Hepatocyte (in vitro differentiated cells): ENCODE results near the gene EIF4B. TPM values are rescaled to one million over a fixed set of nuclear protein-coding genes. Genes with fewer than 3 reads are reported as not detected.
A peak's percentile ranks its signal among the peaks of the same experiment; 100 is the strongest.

ENCODE experiments used
- DNase-seq: peaks from one replicate; pipeline ENCODE4 v3.0.0-alpha.2; 2016; ENCODE audit warnings: low spot score
- H2AFZ ChIP-seq: fragments of 200-600 bp; sonication (generic); 2 replicates; pipeline ENCODE4 v1.6.0; 2016; ENCODE audit warnings: antibody characterized with exemption, mild to moderate bottlenecking
- H3K27ac ChIP-seq: fragments of 200-600 bp; sonication (generic); 2 replicates; pipeline ENCODE4 v1.5.1; 2016; ENCODE audit warnings: mild to moderate bottlenecking
- H3K27me3 ChIP-seq: fragments of 200-600 bp; sonication (generic); 2 replicates; pipeline ENCODE4 v1.6.1; 2016
- H3K36me3 ChIP-seq: fragments of 200-600 bp; sonication (generic); replicated peaks from 2 replicates; pipeline ENCODE4 v1.5.1; 2016; ENCODE audit warnings: low read depth; ENCODE audit not compliant: insufficient read depth
- H3K4me1 ChIP-seq: fragments of 200-600 bp; sonication (generic); 2 replicates; pipeline ENCODE4 v1.5.1; 2016; ENCODE audit warnings: mild to moderate bottlenecking, moderate library complexity; ENCODE audit not compliant: insufficient read depth
- H3K4me2 ChIP-seq: fragments of 200-600 bp; sonication (generic); 2 replicates; pipeline ENCODE4 v1.6.0; 2016
- H3K4me3 ChIP-seq: fragments of 200-600 bp; sonication (generic); 2 replicates; pipeline ENCODE4 v1.5.1; 2016; ENCODE audit warnings: mild to moderate bottlenecking
- H3K79me2 ChIP-seq: fragments of 200-600 bp; sonication (generic); 2 replicates; pipeline ENCODE4 v1.6.0; 2017; ENCODE audit warnings: mild to moderate bottlenecking
- H3K9me2 ChIP-seq: fragments of 200-600 bp; sonication (generic); replicated peaks from 2 replicates; pipeline ENCODE4 v1.6.0; 2017; ENCODE audit warnings: mild to moderate bottlenecking; ENCODE audit not compliant: insufficient read depth
- H3K9me3 ChIP-seq: fragments of 200-600 bp; sonication (generic); 2 replicates; pipeline ENCODE4 v1.5.1; 2016; ENCODE audit warnings: low read depth, mild to moderate bottlenecking
- H4K20me1 ChIP-seq: fragments of 200-600 bp; sonication (generic); 2 replicates; pipeline ENCODE4 v1.6.0; 2016; ENCODE audit warnings: mild to moderate bottlenecking; ENCODE audit not compliant: insufficient read depth, poor library complexity, severe bottlenecking
- EZH2 ChIP-seq: fragments of 200-600 bp; sonication (generic); IDR thresholded peaks from 2 replicates; pipeline ENCODE4 v1.6.1; 2016; ENCODE audit warnings: antibody characterized with exemption, mild to moderate bottlenecking, borderline replicate concordance
- EZH2phosphoT487 ChIP-seq: fragments of 200-600 bp; sonication (generic); IDR thresholded peaks from one replicate; pipeline ENCODE4 v1.6.1; 2018; ENCODE audit warnings: antibody characterized with exemption, mild to moderate bottlenecking, low read depth, moderate library complexity; ENCODE audit not compliant: unreplicated experiment, severe bottlenecking
- WGBS: methylation state at CpG from one replicate; pipeline ENCODE4 v1.1.6; 2016; ENCODE audit warnings: low lambda C conversion rate; ENCODE audit errors: missing lambda C conversion rate; 5-methylcytosine and 5-hydroxymethylcytosine counted together
- polyA plus RNA-seq: library from polyadenylated mRNA; unstranded; fragments of >200 nt; fragmentation: Nextera tagmentation; extraction: Ambion mirVana; gene quantifications from 2 replicates; pipeline ENCODE4 v1.2.1, GENCODE V29; 2016
- total RNA-seq: library from RNA; depleted of rRNA; stranded (reverse); fragments of >200 nt; gene quantifications from 2 replicates; pipeline ENCODE4 v1.2.3, GENCODE V29; 2014
- TF ChIP-seq, protein P1 (sequence below): fragments of 200-600 bp; sonication (generic); IDR thresholded peaks from 2 replicates; pipeline ENCODE4 v1.5.1; 2016; ENCODE audit warnings: antibody characterized with exemption, mild to moderate bottlenecking; ENCODE audit not compliant: poor library complexity

The EIF4B gene
- total and polyA plus RNA-seq, 2 experiments from 2014 or later = 53.5 to 435 TPM

DNA sequence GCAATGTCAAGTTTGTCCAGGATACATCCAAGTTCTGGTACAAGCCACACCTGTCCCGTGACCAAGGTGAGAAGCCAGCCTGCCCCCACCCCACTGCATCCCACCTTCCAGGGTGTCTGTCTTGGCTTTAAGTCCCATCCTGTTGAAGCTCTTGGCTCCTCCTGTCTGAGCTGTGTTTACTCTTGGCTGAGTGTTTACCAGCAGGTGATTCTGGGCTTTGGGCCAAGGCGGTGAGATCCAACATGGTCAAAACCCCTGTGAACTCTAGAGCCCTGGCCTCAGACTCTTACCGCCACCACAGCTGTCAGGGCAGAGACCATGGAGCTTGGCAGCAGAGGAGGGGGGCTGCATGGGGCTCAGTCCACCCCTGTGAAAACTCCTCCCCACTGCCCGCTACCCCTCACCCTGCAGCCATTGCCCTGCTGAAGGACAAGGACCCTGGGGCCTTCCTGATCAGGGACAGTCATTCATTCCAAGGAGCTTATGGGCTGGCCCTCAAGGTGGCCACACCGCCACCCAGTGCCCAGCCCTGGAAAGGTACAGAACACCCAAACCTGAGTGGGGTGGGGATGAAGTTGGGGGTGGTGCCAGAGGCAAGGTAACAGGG is 55.3 kb downstream of the EIF4B start:
- DNase-seq = peak; percentile 69
- Histone ChIP-seq H3K4me2 (no peak overlapping the region), H3K9me2 (no peaks in the 10 kb centered on the region), H2AFZ (no peak overlapping the region), H3K27ac (no peak overlapping the region), H3K27me3 (no peaks in the 10 kb centered on the region), H3K4me1 (peaks cover 7% of the 10 kb centered on the region), H3K36me3 (no peaks in the 10 kb centered on the region), H3K9me3 (no peaks in the 10 kb centered on the region), H3K79me2 (no peaks in the 10 kb centered on the region), H4K20me1 (no peaks in the 10 kb centered on the region), H3K4me3 (no peak overlapping the region)
- no peak for TF ChIP-seq EZH2
- TF ChIP-seq, protein P1, sequence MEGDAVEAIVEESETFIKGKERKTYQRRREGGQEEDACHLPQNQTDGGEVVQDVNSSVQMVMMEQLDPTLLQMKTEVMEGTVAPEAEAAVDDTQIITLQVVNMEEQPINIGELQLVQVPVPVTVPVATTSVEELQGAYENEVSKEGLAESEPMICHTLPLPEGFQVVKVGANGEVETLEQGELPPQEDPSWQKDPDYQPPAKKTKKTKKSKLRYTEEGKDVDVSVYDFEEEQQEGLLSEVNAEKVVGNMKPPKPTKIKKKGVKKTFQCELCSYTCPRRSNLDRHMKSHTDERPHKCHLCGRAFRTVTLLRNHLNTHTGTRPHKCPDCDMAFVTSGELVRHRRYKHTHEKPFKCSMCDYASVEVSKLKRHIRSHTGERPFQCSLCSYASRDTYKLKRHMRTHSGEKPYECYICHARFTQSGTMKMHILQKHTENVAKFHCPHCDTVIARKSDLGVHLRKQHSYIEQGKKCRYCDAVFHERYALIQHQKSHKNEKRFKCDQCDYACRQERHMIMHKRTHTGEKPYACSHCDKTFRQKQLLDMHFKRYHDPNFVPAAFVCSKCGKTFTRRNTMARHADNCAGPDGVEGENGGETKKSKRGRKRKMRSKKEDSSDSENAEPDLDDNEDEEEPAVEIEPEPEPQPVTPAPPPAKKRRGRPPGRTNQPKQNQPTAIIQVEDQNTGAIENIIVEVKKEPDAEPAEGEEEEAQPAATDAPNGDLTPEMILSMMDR = peak; percentile 28
- 71% methylated on average over 5 of the region's 5 CpGs for WGBS

GRCh38 chr12:53062011-53062961 is 56.0 kb downstream of the EIF4B start:
- WGBS = 93% methylated on average over 19 of the region's 20 CpGs

DNA sequence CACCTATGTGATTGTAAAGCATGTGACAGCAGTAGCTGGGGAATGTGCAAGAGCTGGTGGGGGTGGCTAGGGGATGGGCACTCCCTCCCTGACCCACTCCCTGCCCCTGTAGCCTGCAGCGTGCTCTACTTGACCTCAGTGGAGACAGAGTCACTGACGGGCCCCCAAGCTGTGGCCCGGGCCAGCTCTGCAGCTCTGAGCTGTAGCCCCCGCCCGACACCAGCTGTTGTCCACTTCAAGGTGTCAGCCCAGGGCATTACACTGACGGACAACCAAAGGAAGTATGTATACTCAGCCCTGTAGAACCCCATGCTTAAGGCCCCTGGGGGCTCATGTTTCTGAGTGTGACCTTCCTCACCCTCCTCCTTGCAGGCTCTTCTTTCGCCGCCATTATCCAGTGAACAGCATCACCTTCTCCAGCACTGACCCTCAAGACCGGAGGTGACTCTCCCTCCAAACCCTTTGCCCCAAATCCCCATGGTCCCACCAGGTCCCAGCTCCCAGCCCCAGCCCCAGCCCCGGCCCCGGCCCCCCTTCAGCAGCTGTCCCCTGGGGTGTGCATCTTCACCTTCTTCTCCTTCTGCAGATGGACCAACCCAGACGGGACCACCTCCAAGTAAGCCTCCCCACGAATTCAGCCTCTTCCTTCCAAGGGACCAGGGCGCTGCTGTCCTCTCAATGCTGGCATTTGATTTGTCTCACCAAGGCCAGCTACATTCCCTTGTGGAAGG is 56.9 kb downstream of the EIF4B start:
- Histone ChIP-seq H4K20me1 (no peaks in the 10 kb centered on the region), H3K79me2 (no peaks in the 10 kb centered on the region), H3K4me3 (no peak overlapping the region), H3K27ac (no peak overlapping the region), H3K36me3 (no peaks in the 10 kb centered on the region), H3K4me2 (no peak overlapping the region), H3K9me3 (no peaks in the 10 kb centered on the region), H2AFZ (no peak overlapping the region), H3K4me1 (peaks cover 7% of the 10 kb centered on the region), H3K27me3 (no peaks in the 10 kb centered on the region), H3K9me2 (no peaks in the 10 kb centered on the region)
- TF ChIP-seq EZH2 (no peak), EZH2phosphoT487 (no peak)
- TF ChIP-seq, protein P1 = no peak
- no peak for DNase-seq
- 92% methylated on average over 10 of the region's 14 CpGs for WGBS

More at GRCh38 chr12:53062011-53062961, 56.0 kb downstream of the EIF4B start:
- Histone ChIP-seq H3K9me3 (no peaks in the 10 kb centered on the region), H3K4me1 (peaks cover 7% of the 10 kb centered on the region), H2AFZ (no peak overlapping the region), H3K27ac (no peak overlapping the region), H3K79me2 (no peaks in the 10 kb centered on the region), H3K4me2 (no peak overlapping the region), H3K9me2 (no peaks in the 10 kb centered on the region), H3K36me3 (no peaks in the 10 kb centered on the region), H3K27me3 (no peaks in the 10 kb centered on the region), H3K4me3 (no peak overlapping the region), H4K20me1 (no peaks in the 10 kb centered on the region)
- TF ChIP-seq EZH2phosphoT487 = no peak
- TF ChIP-seq EZH2 = no peak
- TF ChIP-seq, protein P1 = no peak
- no peak for DNase-seq
